ENCODE results near the gene SMARCB1. TPM values are rescaled to one million over a fixed set of nuclear protein-coding genes. Genes with fewer than 3 reads are reported as not detected.
A peak's percentile ranks its signal among the peaks of the same experiment; 100 is the strongest.

The SMARCB1 gene
- total and polyA plus RNA-seq, 2 experiments from 2014 or later: 147 to 175 TPM

- peak in 1 of 2 donors; percentile 39 for DNase-seq (ENCODE audit: low read depth in 1 of 2, low spot score in 1 of 2)
These were observed 35.2 kb upstream of the SMARCB1 start for GRCh38 chr22:23751441-23751996.

GRCh38 chr22:23752090-23752691, 34.6 kb upstream of the SMARCB1 start:
- H3K4me1 ChIP-seq (ENCODE audit: low read depth): peaks cover 7% of the 10 kb centered on the region
- H3K9me3 ChIP-seq (ENCODE audit: low read depth): no peaks in the 10 kb centered on the region
- H3K27me3 ChIP-seq: no peaks in the 10 kb centered on the region
- H3K4me3 ChIP-seq: no peak overlapping the region
- no peak for TF ChIP-seq CTCF (IDR thresholded peaks at IDR 0.05; ENCODE audit: low read depth, low read length)
- no peak for DNase-seq (ENCODE audit: low read depth in 1 of 2, low spot score in 1 of 2)
- H3K27ac ChIP-seq: no peak overlapping the region
- H3K36me3 ChIP-seq: no peaks in the 10 kb centered on the region

More at GRCh38 chr22:23751441-23751996, 35.2 kb upstream of the SMARCB1 start:
- H3K27me3 ChIP-seq: no peaks in the 10 kb centered on the region
- H3K36me3 ChIP-seq: no peaks in the 10 kb centered on the region
- no peaks in the 10 kb centered on the region for H3K9me3 ChIP-seq (ENCODE audit: low read depth)
- no peak for TF ChIP-seq CTCF (IDR thresholded peaks at IDR 0.05; ENCODE audit: low read depth, low read length)
- H3K4me3 ChIP-seq: peak overlapping the region; percentile 87
- peaks cover 7% of the 10 kb centered on the region for H3K4me1 ChIP-seq (ENCODE audit: low read depth)
- H3K27ac ChIP-seq: peak overlapping the region; percentile 94

- Histone ChIP-seq H3K4me3 (no peak overlapping the region), H3K27ac (no peak overlapping the region), H3K9me3 (ENCODE audit: low read depth) (no peaks in the 10 kb centered on the region), H3K27me3 (no peaks in the 10 kb centered on the region), H3K4me1 (ENCODE audit: low read depth) (peaks cover 7% of the 10 kb centered on the region), H3K36me3 (no peaks in the 10 kb centered on the region)
- DNase-seq (ENCODE audit: low read depth in 1 of 2, low spot score in 1 of 2): no peak
- TF ChIP-seq CTCF (IDR thresholded peaks at IDR 0.05; ENCODE audit: low read depth, low read length): no peak
These were observed 34.0 kb upstream of the SMARCB1 start for GRCh38 chr22:23752750-23753149.

GRCh38 chr22:23753385-23753784, 33.4 kb upstream of the SMARCB1 start:
- H3K4me3 ChIP-seq: no peak overlapping the region
- H3K4me1 ChIP-seq (ENCODE audit: low read depth): peaks cover 7% of the 10 kb centered on the region
- no peaks in the 10 kb centered on the region for H3K27me3 ChIP-seq
- no peak for TF ChIP-seq CTCF (IDR thresholded peaks at IDR 0.05; ENCODE audit: low read depth, low read length)
- no peak for DNase-seq (ENCODE audit: low read depth in 1 of 2, low spot score in 1 of 2)
- H3K9me3 ChIP-seq (ENCODE audit: low read depth): no peaks in the 10 kb centered on the region
- no peaks in the 10 kb centered on the region for H3K36me3 ChIP-seq
- H3K27ac ChIP-seq: no peak overlapping the region

- no peak within 1 kb of the TSS for H3K27ac ChIP-seq
- H3K4me3 ChIP-seq: no peak within 1 kb of the TSS
- H3K9me3 ChIP-seq (ENCODE audit: low read depth): no peaks in the 10 kb centered on the region
- H3K27me3 ChIP-seq: no peaks in the 10 kb centered on the region
- H3K4me1 ChIP-seq (ENCODE audit: low read depth): peaks cover 7% of the 10 kb centered on the region
- no peak for TF ChIP-seq CTCF (IDR thresholded peaks at IDR 0.05; ENCODE audit: low read depth, low read length)
- H3K36me3 ChIP-seq: no peaks in the 10 kb centered on the region
- DNase-seq (ENCODE audit: low read depth in 1 of 2, low spot score in 1 of 2): no peak
These were observed 32.4 kb upstream of the SMARCB1 start, which contains the start of gene VPREB3 for GRCh38 chr22:23754220-23754919. VPREB3 (minus strand) TSS chr22:23754425; CDS start chr22:23754363, 62 bp downstream.
